Thyroid gland (tissue), 4 donors: ENCODE results near the gene UST. TPM values are rescaled to one million over a fixed set of nuclear protein-coding genes. Genes with fewer than 3 reads are reported as not detected.

Source experiments
- DNase-seq, 2 donors: peaks; one replicate each; pipeline ENCODE4 v3.0.0-alpha.2; 2019
- H3K27ac ChIP-seq, 3 donors: fragments of 200-600 bp; sonication (generic); 1 replicate in 2 of 3; 2 replicates in 1 of 3; pipeline ENCODE4 v1.5.1; 2016 to 2019; ENCODE audit warnings: mild to moderate bottlenecking in 1 of 3, moderate library complexity in 1 of 3
- H3K27me3 ChIP-seq: fragments of 200-600 bp; sonication (generic); one replicate; pipeline ENCODE4 v1.5.1; 2019
- H3K36me3 ChIP-seq, 2 donors: fragments of 200-600 bp; sonication (generic); one replicate each; pipeline ENCODE4 v1.5.1; 2016 to 2019
- H3K4me1 ChIP-seq, 2 donors: fragments of 200-600 bp; sonication (generic); one replicate each; pipeline ENCODE4 v1.5.1; 2017 to 2019
- H3K4me3 ChIP-seq, 3 donors: fragments of 200-600 bp; sonication (generic); replicated peaks in 1 of 3; 1 replicate in 2 of 3; 2 replicates in 1 of 3; pipeline ENCODE4 v1.5.1; 2016; ENCODE audit warnings: mild to moderate bottlenecking in 1 of 3
- H3K9me3 ChIP-seq: fragments of 200-600 bp; sonication (generic); one replicate; pipeline ENCODE4 v1.5.1; 2017
- POLR2A ChIP-seq, 2 donors: fragments of 450-650 bp; IDR thresholded peaks; one replicate each; pipeline ENCODE4 v1.6.1; 2017; ENCODE audit warnings: antibody characterized with exemption in 2 of 2, mild to moderate bottlenecking in 2 of 2, moderate library complexity in 1 of 2
- WGBS, 2 donors: methylation state at CpG; one replicate each; pipeline ENCODE4 v1.1.5; 2017; 5-methylcytosine and 5-hydroxymethylcytosine counted together
- intact Hi-C: fragments of 100-400 bp; cut with DNase I; formaldehyde crosslinking; loops from one replicate; pipeline ENCODE4 v1.15.1; 2023
- total RNA-seq, 4 donors: library from RNA; depleted of rRNA; stranded (reverse); fragments of >200 nt; gene quantifications; one replicate each; pipeline ENCODE4 v1.2.3, GENCODE V29; 2016
- TF ChIP-seq, protein P1 (sequence below), 6 experiments: fragments of 200-600 bp in 3 of 6; fragments of 450-650 bp in 3 of 6; sonication (generic) in 3 of 6; IDR thresholded peaks; one replicate each; pipeline ENCODE4 v1.5.1; 2016 to 2019; ENCODE audit warnings: antibody characterized with exemption in 6 of 6, mild to moderate bottlenecking in 2 of 6, inconsistent platforms in 1 of 6, moderate library complexity in 1 of 6

The UST gene
- total RNA-seq, 4 donors from 2014 or later = 73.4 to 91.2 (median 81.4) TPM

DNA sequence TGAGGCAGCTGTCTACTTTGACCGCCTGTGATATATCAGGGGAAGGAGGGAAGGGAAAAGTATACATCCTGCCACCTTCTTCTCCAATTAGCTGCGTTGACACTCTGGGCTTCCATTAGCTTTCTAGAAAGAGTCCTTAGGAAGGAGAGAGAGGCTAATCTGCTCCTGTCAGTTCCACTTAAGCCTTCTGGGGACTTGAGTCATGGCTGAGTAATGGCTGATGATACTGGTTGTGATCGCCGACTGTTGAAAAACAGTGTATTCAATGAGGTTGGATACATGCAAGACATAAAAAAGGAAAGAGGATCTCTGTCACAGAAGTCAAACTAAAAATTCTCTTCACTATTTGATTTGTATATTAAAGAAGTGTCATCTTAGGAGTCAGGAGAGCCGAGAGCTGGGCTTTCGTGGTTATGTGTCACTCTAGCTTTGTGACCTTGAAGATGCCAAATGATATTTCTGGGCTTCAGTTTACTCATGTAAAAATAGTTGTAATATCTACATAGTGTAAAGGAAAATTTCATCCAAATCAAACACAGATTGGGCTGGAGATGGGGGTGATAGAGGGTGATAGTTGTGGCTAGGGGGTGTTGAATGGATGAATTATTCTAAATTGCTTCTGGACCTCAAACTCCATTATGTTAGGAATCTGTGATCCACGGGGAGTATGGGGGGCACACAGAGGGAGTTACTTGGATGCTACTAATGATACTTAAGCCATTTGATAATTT is 189.0 kb downstream of the UST start:
- H3K4me3 ChIP-seq = no peak overlapping the region
- H3K27me3 ChIP-seq = no peaks in the 10 kb centered on the region
- H3K27ac ChIP-seq = no peak overlapping the region
- peaks cover 3 to 22% of the 10 kb centered on the region in 2 donors for H3K4me1 ChIP-seq
- 60 to 71% methylated on average over 7 of the region's 7 CpGs for WGBS, 2 donors
- no peak for DNase-seq
- intact Hi-C loops = no loop called here
- H3K9me3 ChIP-seq = no peaks in the 10 kb centered on the region
- no peaks in the 10 kb centered on the region for H3K36me3 ChIP-seq
- TF ChIP-seq, protein P1, sequence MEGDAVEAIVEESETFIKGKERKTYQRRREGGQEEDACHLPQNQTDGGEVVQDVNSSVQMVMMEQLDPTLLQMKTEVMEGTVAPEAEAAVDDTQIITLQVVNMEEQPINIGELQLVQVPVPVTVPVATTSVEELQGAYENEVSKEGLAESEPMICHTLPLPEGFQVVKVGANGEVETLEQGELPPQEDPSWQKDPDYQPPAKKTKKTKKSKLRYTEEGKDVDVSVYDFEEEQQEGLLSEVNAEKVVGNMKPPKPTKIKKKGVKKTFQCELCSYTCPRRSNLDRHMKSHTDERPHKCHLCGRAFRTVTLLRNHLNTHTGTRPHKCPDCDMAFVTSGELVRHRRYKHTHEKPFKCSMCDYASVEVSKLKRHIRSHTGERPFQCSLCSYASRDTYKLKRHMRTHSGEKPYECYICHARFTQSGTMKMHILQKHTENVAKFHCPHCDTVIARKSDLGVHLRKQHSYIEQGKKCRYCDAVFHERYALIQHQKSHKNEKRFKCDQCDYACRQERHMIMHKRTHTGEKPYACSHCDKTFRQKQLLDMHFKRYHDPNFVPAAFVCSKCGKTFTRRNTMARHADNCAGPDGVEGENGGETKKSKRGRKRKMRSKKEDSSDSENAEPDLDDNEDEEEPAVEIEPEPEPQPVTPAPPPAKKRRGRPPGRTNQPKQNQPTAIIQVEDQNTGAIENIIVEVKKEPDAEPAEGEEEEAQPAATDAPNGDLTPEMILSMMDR (IDR thresholded peaks at IDR 0.05) = no peak
- no peak for TF ChIP-seq POLR2A (IDR thresholded peaks at IDR 0.05)

- Histone ChIP-seq H3K36me3 (no peaks in the 10 kb centered on the region), H3K4me3 (no peak overlapping the region), H3K9me3 (no peaks in the 10 kb centered on the region), H3K4me1 (peaks cover 4 to 5% of the 10 kb centered on the region in 2 donors), H3K27me3 (no peaks in the 10 kb centered on the region), H3K27ac (no peak overlapping the region)
- DNase-seq = no peak
- TF ChIP-seq, protein P1 (IDR thresholded peaks at IDR 0.05) = no peak
- TF ChIP-seq POLR2A (IDR thresholded peaks at IDR 0.05) = no peak
- intact Hi-C loops = no loop called here
- 81 to 82% methylated on average over 1 of the region's 1 CpG for WGBS, 2 donors
Measured at GRCh38 chr6:148943451-148943850, 196.6 kb downstream of the UST start.

GRCh38 chr6:148944608-148945007 is 197.8 kb downstream of the UST start:
- intact Hi-C loops = loop anchor here (5.0 kb wide), 1 partner anchor 197 kb away; the partner anchor contains the start of gene UST
- H3K9me3 ChIP-seq = no peaks in the 10 kb centered on the region
- no peaks in the 10 kb centered on the region for H3K36me3 ChIP-seq
- H3K4me3 ChIP-seq = no peak overlapping the region
- no peak for DNase-seq
- peaks cover 4 to 5% of the 10 kb centered on the region in 2 donors for H3K4me1 ChIP-seq
- H3K27ac ChIP-seq = no peak overlapping the region
- 100% methylated on average over 1 of the region's 1 CpG for whole genome bisulfite sequencing, 2 donors
- no peak for TF ChIP-seq POLR2A (IDR thresholded peaks at IDR 0.05)
- TF ChIP-seq, protein P1 (IDR thresholded peaks at IDR 0.05) = no peak
- H3K27me3 ChIP-seq = no peaks in the 10 kb centered on the region

DNA sequence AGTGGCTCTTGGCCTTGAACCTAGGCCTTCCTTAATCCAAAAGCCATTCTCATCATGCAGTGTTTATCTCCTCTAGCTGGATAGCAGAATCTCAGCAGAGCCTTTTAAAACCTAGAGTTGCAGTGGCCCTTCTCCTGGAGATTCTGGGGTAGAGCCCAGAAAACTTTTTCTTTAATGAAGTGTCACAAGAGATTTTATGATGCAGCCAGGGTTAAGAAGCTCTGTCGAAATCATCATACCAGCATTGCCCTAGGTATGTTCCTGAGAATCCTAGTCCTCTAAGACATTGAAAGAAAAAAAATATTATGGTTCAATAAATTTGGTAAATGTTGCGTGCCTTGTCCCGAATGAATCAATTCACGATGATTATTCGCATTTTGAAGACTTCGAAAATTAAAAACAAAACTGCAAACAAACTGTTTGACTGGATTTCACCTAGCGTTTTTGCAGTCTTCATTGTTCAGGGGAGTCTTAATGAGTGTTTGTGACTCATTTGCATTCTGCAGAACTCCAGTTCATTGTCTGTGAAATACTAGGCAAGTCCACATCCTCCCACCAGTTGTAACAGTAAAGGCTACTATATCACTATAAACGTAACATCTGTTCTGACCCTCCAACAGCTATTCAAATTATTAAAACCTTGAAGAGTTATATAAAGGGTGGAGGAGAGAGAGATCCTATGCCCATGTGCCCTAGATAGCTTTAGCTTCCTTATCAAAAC is 198.6 kb downstream of the UST start:
- H3K4me1 ChIP-seq = peaks cover 4 to 5% of the 10 kb centered on the region in 2 donors
- TF ChIP-seq POLR2A (IDR thresholded peaks at IDR 0.05) = no peak
- TF ChIP-seq, protein P1 (IDR thresholded peaks at IDR 0.05) = no peak
- 67 to 70% methylated on average over 8 of the region's 8 CpGs for WGBS, 2 donors
- no peaks in the 10 kb centered on the region for H3K36me3 ChIP-seq
- no peaks in the 10 kb centered on the region for H3K9me3 ChIP-seq
- H3K27ac ChIP-seq = no peak overlapping the region
- intact Hi-C loops = loop anchor here (5.0 kb wide), 1 partner anchor 198 kb away; the partner anchor contains the start of gene UST
- H3K4me3 ChIP-seq = no peak overlapping the region
- no peaks in the 10 kb centered on the region for H3K27me3 ChIP-seq
- no peak for DNase-seq
